ENCODE results near the gene OR1C1.
"Not testable (repeated sequence)": the region's sequence is repeated elsewhere in the genome, so short reads cannot be mapped to it uniquely, and the experiment has no call there.

The OR1C1 gene, protein sequence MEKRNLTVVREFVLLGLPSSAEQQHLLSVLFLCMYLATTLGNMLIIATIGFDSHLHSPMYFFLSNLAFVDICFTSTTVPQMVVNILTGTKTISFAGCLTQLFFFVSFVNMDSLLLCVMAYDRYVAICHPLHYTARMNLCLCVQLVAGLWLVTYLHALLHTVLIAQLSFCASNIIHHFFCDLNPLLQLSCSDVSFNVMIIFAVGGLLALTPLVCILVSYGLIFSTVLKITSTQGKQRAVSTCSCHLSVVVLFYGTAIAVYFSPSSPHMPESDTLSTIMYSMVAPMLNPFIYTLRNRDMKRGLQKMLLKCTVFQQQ

DNA sequence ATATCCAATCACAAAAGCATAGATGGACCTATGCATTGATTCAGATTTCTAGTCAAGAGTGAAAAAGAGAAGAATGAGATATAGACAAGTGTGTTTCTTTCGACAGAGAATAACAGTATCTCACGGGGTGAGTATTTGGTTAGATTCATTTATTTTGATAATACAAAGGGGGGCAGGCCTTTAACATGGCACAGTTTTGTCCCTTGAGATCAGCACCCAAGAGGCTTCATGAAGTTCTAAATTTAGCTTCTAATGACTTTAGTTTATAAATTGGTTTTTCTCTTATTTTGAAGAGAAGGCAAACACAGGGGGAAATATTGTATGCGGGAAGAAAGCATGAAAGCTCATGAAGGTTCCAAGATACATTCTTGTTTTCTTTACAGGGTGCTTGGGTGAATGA is at the start of gene OR1C1:
Gene OR1C1, minus strand, starts transcription at position 101 of the 400 bp plus-strand sequence. CDS start 2,150 bp downstream, outside the sequence.
- no peak for DNase-seq

DNA sequence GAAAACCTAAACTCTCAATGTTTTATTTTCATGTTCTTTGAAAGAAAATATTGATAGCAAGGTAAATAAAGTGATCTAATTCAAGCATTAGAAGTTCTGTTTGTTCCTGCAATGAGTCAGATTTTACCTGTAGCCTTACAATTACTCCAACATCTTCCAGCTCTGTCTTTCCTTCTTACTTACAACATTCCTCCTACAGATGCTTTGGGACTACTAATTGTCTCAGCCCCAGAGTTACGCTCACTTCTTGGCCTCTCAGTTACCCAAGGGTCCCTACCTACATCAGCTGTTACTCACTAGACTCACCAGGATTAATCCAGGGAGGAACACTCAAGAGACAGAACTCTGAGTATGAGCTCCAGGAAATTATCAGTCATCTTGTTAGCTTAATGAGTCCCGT is 37.2 kb upstream of the OR1C1 start:
- DNase-seq, result no peak

DNA sequence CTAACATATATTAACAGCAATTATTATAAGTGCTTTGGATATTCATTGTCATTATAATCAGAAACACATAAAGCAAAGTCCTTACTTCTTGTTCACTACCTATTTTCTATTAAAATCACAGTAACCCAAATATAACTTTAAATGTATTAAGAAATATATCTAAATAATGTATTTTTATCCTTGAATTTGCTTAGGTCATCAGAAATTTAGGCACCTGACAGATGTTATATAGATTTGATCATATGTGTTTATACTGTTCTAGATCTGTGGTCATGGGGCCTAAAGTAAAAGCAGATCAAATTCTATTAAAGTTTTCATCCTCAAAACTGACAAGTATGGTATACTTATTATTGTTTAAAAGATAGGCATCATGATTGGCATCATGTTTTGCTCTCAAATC is 9.2 kb upstream of the OR1C1 start:
- no peak for DNase-seq

DNA sequence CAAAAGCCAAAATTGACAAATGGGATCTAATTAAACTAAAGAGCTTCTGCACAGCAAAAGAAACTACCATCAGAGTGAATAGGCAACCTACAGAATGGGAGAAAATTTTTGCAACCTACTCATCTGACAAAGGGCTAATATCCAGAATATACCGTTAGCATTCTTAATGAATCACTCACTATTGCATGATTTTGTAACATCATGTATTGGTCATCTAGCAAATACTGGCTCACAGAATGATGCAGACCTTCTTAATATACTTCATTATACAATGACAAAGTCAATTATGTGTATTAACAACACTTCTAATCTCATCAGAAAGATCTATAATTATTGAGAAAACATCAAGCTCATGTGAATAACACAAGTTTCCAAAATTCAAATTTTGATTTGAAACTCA is 6.0 kb downstream of the OR1C1 start:
- not testable (repeated sequence) for DNase-seq

DNA sequence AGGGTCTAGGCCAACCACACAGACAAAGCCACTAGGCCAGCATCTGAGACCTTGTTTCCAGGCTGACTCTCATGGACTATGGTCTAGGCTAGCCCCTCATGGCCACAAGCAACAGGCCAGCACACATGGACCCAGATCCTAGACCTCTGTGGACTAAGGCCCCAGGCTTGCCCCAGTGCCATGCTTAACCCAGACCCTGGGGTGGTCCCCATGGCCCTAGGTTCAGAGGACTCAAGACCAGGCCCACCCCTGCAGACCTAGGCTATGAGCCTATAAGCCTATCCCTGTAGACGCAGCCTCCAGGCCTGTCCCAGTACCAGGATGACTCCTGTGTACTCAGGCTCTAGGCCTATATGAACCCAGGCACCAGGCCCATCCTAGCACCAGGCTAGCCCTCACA is 10.5 kb downstream of the OR1C1 start:
- DNase-seq, result no peak

DNA sequence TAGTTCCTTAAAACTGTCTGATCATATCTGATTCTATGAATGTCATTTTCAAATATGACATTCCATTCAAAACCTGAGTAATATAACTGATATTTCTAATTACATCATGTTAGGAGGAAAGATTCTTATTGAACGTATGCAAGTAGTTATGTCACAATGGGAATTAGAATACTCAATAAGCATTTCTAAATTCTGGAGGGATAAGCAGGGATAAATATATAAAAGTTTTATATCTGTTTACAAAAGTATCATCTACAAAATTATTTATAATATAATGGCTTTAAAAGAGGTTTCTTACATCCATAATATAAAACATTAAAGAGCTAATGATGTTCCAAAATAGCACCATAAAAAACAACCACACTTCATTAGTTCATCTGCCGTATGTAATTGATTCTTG is 12.3 kb downstream of the OR1C1 start, which contains the start of gene OR14A2:
Gene OR14A2, minus strand, starts transcription at position 101 of the 400 bp plus-strand sequence.
- DNase-seq, result no peak

DNA sequence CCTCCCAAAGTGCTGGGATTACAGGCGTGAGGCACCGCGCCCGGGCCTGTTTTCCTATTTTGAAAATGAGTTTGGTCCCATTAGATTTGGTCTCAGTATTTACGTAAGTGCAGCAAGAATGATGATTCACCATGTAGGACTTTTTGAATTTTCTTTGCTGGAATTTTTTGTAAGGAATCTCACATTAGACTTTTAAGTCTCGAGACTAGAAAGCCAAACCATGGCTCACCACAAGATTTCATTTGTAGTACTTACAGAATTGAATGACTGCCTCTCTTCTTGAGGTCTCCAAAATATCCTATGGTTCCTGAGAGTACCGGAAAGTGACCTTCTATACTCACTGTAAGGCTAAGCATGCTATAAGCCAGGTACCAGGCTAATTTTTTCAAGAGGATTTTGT is 12.7 kb downstream of the OR1C1 start:
- DNase-seq, result no peak

DNA sequence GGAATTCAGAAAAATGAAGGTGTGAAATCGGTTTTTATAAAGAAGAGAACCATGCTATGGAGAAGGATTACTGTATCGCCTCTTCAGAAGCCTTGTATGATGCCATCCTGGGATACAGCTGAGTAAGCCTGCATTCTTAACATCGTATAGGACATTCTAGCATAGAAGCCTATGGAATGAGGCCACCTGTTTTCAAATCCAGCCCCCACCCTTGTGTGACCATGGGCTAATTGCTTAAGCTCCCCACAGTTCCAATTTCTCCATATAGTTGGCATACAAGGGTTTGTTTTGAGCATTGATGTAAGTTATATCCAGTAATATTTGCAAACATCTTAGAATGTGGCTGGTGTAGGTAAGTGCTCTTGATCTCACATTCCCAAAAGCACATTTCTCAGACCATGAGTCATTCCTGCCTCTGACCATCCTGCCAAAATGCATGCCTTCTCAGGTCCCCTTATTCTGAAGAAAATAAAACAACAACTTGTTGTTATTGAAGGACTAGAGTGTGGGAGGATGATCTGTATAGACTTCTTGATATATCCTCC is 13.9 kb downstream of the OR1C1 start:
- no peak for DNase-seq

DNA sequence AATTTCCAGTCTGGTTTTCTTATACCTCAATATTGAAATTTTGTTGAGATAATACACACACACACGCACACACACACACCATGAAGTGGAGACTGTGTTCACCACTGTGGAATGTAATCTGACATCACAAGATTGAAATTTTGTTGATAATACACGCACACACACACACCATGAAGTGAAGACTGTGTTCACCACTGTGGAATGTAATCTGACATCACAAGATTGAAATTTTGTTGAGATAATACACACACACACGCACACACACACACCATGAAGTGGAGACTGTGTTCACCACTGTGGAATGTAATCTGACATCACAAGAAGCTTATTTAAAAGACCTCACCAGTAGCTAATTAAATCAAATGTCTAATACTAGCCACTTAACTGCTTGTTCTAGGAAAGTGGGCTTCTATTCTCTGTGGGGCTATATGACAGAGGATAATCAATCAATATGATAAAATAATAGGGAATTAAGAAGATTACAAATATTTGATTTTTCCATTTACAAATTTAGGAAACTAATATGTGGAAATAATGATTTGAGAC is 18.1 kb downstream of the OR1C1 start:
- not testable (repeated sequence) for DNase-seq

DNA sequence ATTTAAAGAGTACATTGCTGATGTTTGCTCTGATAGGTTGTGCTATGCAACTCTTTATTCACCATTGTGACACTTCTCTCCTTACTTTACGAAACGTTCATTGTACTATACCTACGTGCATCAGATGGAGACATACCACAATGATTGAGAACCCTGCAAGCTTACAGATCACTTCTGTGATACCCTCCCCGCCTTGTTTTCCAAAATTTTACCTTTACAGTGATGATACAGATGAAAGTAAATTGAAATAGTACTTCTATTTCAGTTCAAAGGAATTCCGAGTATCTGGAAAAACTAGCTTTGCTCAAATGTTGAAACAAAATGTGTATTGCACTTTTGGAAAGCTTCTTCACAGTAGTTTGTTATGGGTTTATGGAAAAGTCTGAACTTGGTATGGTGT is 18.6 kb downstream of the OR1C1 start:
- DNase-seq, result no peak

DNA sequence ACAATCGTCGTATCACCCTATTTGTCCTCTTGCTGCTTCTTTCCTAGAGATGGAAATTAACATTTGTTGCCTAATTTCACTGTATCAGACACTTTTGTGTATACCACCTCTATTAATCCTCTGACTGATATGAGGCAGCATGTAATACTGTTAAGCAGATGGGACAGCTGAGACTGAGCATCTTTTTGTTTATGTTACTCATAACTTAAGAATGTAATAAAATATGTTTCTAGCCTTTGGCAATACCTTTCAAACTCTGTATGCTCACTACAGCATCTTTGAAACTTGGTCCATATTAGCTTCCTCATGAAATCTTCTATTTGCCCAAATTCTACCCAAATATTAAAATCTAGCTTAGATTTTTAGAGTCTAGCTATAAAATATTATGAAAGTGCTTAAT is 19.6 kb downstream of the OR1C1 start:
- no peak for DNase-seq

DNA sequence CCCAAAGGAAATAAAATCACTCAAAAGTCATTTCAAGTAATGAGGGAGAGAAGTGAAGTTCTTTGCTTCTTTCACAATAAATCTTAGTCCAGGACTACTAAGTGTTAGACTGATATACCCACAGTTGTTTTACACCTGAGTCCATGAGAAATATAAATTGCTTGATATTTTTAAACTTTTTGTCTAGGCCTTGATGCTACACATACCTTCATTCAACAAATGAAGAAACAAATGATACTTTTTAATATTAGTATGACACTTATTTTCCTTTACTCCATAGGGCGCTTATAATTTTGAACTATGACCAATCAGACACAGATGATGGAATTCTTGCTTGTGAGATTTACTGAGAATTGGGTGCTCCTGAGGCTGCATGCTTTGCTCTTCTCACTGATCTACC is 22.0 kb downstream of the OR1C1 start, which contains the start of gene OR14K1:
Gene OR14K1, plus strand, starts transcription at position 301 of the 400 bp plus-strand sequence. Its CDS starts 0 bp downstream, at position 301.
- DNase-seq, result no peak

DNA sequence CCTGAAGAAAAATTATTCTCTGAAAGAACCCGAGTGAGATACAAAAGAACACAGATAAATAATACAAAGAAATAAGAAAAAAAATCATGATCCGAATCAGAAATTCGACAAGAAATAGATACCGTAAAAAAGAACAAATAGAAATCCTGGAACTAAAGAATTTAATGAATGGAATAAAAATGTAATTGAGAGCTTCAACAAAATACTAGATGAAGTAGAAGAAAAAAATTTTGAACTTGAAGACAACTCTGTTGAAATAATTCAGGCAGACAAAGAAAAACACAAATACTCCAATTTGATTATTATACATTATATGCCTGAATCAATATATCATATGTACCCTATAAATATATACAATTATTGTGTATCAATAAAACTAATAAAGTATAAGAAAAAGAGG is 39.1 kb downstream of the OR1C1 start:
- DNase-seq, result no peak

DNA sequence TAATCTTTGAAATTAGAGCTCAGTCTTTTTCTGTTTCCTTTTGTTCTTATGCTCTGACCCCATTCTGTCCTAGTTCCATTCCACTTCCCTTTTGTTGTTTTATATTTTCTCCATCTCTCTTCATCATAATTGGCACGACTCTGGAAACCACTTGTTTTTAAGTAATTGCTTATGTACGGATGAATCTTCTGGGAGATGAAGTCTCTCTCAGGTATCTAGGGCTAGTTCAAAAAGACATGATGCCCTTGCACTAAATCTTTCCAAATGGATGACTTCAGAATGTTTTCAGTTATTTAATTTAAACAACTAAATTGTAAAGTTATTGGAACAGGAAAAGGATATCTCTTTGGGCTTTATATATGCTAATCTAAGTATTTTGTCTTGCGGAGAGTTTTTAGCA is 43.8 kb downstream of the OR1C1 start, which contains the start of gene OR6F1:
Gene OR6F1, minus strand, starts transcription at position 101 of the 400 bp plus-strand sequence. CDS start 3,891 bp downstream, outside the sequence.
- DNase-seq, result no peak

DNA sequence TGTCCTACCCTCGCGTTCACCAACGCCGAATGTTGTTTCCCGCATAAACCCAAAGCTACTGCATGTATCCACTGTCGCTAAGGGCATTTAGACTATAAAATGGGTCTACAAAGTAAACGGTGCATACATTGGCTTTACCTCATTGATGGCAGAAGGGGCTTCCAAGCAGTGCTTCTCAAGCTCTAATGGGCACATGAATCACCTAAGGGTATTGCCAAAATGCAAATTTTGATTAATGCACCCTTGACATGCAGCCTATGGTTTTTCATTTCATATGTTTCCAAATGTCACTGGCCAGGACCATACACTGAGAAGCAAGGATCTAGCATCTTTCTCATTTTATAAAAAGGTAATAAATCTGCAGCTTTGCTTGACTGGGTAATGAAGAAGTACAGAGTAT is 46.6 kb downstream of the OR1C1 start:
- no peak for DNase-seq

DNA sequence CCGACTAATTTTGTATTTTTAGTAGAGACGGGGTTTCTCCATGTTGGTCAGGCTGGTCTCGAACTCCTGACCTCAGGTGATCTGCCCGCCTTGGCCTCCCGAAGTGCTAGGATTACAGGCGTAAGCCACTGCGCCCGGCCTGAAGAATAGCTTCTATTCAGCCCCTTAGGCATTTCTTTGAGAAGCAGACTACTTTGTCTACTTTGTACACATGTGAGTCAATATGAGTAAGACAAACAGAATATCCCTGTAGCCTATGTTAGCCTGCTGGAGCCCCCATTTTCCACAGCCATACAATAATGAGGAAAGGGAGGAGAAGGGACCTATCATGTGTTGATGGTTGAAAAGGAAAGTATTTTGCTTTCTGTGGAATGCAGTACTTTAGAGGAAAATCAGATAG is 49.7 kb downstream of the OR1C1 start:
- not testable (repeated sequence) for DNase-seq

Data from hematopoietic multipotent progenitor cell treated with erythropoietin and hydrocortisone succinate and interleukin-3 and kit ligand, for 8 days (in vitro differentiated cells).